ENCODE data around the gene DCP1A.
A peak's percentile ranks its signal among the peaks of the same experiment; 100 is the strongest.
"Not testable (repeated sequence)": the region's sequence is repeated elsewhere in the genome, so short reads cannot be mapped to it uniquely, and the experiment has no call there.

DCP1A gene

DNA sequence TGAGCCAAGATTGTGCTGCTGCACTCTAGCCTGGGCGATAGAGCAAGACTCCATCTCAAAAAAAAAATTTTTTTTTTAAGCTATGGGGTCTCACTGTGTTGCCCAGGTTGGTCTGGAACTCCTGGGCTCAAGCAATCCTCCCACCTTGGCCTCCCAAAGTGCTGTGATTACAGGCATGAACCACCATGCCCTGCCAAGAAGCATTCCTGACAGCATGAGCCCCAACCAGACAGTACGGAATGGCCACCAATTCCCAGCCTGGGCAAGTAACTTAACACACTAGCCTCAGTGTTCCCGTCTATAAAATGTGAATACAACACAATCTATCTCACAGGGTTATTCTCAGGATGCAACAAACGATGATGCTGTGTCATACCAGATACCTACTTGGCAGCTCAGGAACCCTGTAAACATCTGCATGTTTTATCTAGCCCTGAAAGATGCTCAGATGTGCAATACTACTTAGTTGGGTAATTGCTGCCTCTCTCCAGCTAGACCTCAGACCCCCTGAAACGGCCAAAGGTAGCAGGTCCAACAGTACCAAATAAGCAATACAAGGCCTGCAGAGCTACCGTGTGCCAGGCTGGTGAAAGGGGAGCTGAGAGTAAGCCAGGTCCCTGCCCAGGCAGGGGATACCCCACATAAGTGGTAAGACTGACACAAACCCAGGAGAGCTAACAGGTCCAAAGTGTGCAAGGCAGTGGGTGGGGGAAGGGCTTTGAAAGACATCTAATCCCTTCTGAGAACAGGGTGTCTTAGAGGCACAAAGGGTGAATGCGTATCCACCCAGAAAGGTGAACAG is 93.4 kb downstream of the DCP1A start:
- peak overlapping the region; percentile 92 for H3K4me3 ChIP-seq (ENCODE audit: low read length)
- TF ChIP-seq, protein P1, sequence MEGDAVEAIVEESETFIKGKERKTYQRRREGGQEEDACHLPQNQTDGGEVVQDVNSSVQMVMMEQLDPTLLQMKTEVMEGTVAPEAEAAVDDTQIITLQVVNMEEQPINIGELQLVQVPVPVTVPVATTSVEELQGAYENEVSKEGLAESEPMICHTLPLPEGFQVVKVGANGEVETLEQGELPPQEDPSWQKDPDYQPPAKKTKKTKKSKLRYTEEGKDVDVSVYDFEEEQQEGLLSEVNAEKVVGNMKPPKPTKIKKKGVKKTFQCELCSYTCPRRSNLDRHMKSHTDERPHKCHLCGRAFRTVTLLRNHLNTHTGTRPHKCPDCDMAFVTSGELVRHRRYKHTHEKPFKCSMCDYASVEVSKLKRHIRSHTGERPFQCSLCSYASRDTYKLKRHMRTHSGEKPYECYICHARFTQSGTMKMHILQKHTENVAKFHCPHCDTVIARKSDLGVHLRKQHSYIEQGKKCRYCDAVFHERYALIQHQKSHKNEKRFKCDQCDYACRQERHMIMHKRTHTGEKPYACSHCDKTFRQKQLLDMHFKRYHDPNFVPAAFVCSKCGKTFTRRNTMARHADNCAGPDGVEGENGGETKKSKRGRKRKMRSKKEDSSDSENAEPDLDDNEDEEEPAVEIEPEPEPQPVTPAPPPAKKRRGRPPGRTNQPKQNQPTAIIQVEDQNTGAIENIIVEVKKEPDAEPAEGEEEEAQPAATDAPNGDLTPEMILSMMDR (conservative IDR thresholded peaks at IDR 0.05; ENCODE audit: low read length), result no peak
- no peak for DNase-seq (ENCODE audit: low read depth)

DNA sequence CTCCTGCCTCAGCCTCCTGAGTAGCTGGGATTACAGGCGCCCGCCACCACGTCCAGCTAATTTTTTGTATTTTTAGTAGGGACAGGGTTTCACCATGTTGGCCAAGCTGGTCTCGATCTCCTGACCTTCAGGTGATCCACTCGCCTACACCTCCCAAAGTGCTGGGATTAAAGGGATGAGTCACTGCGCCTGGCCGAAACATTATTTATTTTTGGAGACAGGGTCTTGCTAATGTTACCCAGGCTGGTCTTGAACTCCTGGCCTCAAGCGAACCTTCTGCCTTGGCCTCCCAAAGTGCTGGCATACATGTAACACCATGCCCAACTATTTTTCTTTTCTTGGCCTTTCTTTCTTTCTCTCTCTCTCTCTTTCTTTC is 94.4 kb downstream of the DCP1A start:
- peak overlapping the region; percentile 92 for H3K4me3 ChIP-seq (ENCODE audit: low read length)
- DNase-seq (ENCODE audit: low read depth), result not testable (repeated sequence)

DNA sequence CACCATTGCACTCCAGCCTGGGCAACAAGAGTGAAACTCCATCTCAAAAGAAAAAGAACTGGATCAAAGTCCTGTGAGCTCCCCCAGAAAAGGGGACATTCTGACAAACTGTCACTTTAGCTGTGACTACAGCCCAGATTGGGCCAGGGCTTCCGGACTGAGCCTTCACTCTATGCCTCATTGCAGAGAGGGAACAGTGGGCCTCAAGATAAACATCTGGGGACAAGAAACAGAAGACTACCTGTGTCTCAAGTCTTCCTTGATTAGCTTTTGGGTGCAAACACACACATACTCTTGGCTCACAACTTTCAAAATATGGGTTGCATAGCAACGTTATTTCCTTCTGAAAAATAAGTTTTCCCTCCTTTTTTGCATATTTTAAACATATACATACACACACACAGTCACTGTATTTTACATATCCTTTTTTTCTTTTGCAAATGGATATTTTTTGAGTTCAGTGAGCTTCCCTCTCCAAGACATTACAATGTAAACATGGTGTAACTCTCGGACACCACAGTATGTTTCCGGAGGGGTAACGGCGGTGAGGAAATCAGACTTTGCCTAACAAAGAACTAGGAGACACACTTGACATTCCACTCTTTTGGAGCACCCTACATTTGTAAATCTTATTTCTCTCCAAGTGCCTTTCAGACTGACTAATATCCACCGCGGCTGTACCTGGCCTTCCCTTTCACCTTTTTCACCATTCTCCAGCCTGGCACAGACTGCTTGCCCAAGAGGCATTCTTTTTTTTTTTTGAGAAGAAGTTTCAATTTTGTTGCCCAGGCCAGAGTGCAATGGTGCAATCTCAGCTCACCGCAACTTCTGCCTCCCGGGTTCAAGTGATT is 95.0 kb downstream of the DCP1A start:
- H3K4me3 ChIP-seq (ENCODE audit: low read length), result peak overlapping the region; percentile 13; the same call in 1 of the 2 replicates
- TF ChIP-seq, protein P1 (conservative IDR thresholded peaks at IDR 0.05; ENCODE audit: low read length), result no peak
- DNase-seq (ENCODE audit: low read depth), result no peak

DNA sequence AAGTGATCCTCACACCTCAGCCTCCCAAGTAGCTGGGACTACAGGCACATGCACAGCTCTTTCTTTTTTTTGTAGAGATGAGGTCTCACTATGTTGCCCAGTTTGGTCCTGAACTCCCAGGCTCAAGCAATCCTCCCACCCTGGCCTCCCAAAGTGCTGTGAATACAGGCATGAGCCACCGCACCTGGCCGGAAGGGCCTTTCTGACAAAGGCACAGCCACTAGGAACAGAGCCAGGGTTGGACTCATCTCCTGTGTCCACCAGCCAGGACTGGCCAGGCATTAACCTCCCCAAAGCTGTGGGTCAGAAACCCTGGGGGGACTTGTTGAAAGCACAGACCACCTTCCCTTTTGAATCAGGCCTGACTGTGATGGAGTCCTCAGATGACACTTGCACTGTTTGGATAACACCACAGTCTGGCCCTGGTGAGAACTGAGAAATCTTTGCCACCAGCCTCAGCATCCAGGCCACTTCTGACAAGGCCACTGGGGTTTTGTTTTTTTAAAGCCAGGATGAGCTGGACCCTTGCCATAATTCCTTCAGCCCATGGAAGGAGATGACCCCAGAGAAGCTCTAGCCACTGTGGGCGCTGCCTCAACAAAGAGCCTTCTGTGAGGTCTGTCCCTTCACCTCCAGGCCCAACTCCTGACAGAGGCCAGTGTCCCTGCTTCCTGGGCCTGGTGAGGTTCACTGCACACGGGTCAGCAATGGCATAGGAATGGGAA is 96.3 kb downstream of the DCP1A start:
- TF ChIP-seq, protein P1 (conservative IDR thresholded peaks at IDR 0.05; ENCODE audit: low read length), result no peak

DNA sequence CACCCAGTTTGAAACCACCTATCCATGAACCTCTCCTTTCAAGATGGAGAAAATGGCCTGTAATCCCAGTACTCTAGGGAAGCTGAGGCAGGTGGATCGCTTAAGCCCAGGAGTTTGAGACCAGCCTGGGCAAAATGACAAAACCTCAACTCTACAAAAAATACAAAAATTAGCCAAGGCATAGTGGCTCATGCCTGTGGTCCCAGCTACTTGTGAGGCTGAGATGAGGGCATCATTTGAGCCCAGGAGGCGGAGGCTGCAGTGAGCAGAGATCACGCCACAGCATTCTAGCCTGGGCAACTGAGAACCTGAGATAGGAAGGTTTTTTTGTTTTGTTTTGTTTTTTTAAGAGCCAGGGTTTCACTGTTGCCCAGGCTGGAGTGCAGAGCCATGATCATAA is 96.9 kb downstream of the DCP1A start:
- DNase-seq (ENCODE audit: low read depth), result peak; percentile 37
- TF ChIP-seq, protein P1 (conservative IDR thresholded peaks at IDR 0.05; ENCODE audit: low read length), result no peak
- H3K4me3 ChIP-seq (ENCODE audit: low read length), result no peak overlapping the region

More for the DNA sequence above, 96.3 kb downstream of the DCP1A start:
- DNase-seq (ENCODE audit: low read depth), result no peak
- no peak overlapping the region for H3K4me3 ChIP-seq (ENCODE audit: low read length)

DNA sequence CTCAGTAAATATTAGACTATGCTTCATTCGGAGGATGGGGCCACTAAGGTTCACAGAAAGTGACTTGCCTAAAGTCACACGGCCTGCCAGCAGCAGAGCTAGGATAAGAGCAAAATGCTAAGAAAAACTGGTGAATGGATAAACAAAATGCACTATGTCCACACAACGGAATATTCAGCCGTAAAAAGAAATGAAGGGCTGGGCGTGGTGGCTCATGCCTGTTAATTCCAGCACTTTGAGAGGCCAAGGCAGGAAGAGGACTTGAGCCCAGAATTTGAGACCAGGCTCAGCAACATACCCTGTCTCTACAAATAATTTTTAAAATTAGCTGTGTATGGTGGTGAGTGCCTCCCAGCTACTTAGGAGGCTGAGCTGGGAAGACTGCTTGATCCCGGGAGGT is 99.2 kb downstream of the DCP1A start:
- DNase-seq (ENCODE audit: low read depth), result no peak
- TF ChIP-seq, protein P1 (conservative IDR thresholded peaks at IDR 0.05; ENCODE audit: low read length), result no peak
- H3K4me3 ChIP-seq (ENCODE audit: low read length), result no peak overlapping the region

DNA sequence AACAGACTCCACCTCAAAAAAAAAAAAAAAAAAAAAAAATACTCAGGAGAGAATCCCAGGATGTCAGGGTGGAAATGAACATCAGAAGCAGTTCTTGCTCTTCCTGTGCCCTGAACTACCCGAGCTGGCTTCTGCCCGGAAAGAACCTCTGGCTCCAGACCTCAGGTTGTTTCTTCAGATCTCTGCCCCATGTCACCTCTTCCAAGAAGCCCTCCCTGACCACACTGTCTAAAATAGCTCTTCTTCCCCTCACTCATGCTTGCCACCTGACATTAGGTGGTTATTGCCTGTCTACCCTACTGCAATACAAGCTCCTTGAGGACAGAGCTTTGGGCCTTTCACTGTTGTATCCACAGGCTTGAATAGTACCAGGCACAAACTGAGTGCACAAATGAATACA is 99.7 kb downstream of the DCP1A start:
- TF ChIP-seq, protein P1 (conservative IDR thresholded peaks at IDR 0.05; ENCODE audit: low read length), result no peak
- no peak overlapping the region for H3K4me3 ChIP-seq (ENCODE audit: low read length)
- DNase-seq (ENCODE audit: low read depth), result no peak
